ENCODE data around the gene CASP12.

GRCh38 chr11:104905271-104905670 is 7.0 kb upstream of the CASP12 start:
- TF ChIP-seq, protein P1, sequence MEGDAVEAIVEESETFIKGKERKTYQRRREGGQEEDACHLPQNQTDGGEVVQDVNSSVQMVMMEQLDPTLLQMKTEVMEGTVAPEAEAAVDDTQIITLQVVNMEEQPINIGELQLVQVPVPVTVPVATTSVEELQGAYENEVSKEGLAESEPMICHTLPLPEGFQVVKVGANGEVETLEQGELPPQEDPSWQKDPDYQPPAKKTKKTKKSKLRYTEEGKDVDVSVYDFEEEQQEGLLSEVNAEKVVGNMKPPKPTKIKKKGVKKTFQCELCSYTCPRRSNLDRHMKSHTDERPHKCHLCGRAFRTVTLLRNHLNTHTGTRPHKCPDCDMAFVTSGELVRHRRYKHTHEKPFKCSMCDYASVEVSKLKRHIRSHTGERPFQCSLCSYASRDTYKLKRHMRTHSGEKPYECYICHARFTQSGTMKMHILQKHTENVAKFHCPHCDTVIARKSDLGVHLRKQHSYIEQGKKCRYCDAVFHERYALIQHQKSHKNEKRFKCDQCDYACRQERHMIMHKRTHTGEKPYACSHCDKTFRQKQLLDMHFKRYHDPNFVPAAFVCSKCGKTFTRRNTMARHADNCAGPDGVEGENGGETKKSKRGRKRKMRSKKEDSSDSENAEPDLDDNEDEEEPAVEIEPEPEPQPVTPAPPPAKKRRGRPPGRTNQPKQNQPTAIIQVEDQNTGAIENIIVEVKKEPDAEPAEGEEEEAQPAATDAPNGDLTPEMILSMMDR (IDR thresholded peaks at IDR 0.05), result no peak
- no peak for TF ChIP-seq POLR2AphosphoS5 (IDR thresholded peaks at IDR 0.05)

Measured in breast epithelium (tissue), 3 donors.